NCI-H1694 (cell line): ENCODE data around the gene ADCY10.
"Not testable (repeated sequence)": the region's sequence is repeated elsewhere in the genome, so short reads cannot be mapped to it uniquely, and the experiment has no call there.

Experiments used
- DNase-seq: peaks from one replicate; lab custom pipeline; 2025; lab: John Stamatoyannopoulos, UW

The ADCY10 gene

GRCh38 chr1:167881069-167881468, 32.9 kb downstream of the ADCY10 start:
- DNase-seq: no peak

DNA sequence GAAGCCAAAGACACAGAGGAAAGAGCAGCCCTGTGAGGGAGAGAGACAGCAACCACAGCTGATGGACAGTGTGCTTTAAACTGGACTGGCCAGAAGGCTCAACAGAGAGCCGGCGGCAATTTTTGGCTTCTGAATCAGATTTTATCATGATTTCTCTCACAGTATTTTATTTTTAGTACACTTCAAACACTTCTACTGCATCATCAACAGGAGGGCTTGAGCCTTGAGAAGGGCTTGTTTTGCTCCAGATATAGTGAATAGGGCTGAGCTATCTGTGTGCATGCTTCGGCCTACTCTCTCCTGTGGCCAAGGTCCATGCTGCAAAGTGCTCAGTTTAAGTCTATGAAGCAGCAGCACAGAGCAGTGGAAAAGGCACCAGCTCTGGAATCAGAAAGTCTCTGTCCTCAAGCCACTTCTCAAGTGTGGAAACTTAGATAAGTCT, 33.3 kb downstream of the ADCY10 start:
- no peak for DNase-seq

- DNase-seq: no peak
These were observed 34.4 kb downstream of the ADCY10 start for GRCh38 chr1:167879508-167879907.

DNA sequence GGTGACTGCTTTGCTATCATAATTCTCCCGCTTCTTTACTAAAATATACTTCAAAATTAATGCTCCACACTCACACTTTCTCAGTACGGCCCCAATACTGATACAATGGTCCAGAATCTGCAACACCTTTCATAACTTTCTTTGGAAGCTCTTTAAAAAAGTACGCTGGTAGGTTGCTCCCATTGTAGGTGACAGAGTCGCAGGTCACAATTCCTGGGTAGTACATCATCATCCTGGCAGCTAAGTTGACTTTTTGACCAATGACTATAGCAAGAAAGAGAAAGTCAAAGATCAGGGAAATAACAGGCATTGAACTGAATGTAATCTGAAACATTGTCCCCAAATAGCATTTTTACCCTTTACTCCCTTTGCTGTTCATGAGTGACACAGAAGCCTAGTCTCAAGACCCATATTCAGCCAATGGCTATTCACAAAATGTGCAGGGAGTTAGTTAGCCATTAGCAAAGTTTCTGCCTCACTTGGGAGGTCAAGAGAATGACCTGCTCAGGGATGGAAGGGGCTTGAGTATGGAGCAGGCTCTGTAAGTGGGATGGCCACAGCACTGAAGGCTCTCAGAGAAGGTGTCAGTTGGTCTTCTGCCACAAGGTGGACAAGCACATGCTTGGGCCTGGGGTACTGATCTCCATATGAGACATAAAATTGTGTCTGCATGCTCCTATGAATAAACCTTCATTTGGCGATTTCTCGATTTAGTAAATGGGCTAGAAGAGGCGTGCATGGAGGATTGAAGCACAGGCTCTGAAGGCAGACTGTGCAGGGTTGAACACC, 35.4 kb downstream of the ADCY10 start:
- DNase-seq: no peak

DNA sequence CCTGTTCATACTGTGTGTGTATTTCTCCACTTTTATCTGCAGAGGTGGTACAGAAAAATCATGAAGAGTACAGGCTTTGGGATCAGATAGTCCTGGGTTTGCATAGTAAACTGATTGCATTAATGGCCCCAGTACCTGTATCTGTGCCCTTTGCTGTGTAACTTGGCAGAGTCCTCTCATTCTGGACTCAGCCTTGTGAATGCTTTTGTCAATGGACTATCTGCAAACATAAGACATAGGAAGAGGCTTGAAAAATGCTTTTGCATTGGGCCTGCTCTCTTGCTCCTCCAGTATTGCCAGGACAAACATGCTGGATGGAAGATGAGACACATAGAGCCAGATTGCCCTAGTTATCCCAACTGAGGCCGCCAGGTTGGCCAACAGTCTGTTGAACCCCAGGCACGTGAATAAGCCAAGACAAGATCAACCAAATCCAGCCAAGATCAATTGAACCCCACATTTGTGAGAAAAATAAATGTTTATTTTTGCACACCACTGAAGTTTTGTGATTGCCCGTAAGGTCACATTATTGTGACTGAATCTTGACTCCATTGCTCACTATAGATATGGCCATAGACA, 37.2 kb downstream of the ADCY10 start:
- DNase-seq: no peak

DNA sequence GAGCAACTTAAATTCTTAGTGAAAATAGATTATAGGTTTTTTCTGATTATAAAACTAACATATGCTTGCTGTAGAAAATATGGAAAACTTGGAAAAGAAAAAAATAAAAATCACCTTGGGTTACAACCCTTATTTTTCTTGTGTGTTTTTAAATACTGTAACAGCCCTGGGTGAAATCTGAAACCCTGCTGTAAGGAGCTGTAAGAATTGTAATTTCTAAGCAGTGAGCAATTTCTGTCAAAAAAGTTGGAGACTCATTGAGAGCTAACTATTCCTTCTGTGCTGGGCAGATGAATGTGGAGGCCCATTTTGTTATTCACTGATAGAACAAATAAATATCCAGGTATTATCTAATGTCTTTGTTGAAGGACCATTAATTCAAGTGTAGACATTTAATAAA, 42.6 kb downstream of the ADCY10 start:
- DNase-seq: no peak

GRCh38 chr1:167869157-167870001, 44.6 kb downstream of the ADCY10 start:
- not testable (repeated sequence) for DNase-seq

GRCh38 chr1:167866739-167867414, 47.1 kb downstream of the ADCY10 start:
- DNase-seq: not testable (repeated sequence)

GRCh38 chr1:167866326-167866725, 47.6 kb downstream of the ADCY10 start:
- not testable (repeated sequence) for DNase-seq

GRCh38 chr1:167865804-167866308, 48.1 kb downstream of the ADCY10 start:
- not testable (repeated sequence) for DNase-seq

DNA sequence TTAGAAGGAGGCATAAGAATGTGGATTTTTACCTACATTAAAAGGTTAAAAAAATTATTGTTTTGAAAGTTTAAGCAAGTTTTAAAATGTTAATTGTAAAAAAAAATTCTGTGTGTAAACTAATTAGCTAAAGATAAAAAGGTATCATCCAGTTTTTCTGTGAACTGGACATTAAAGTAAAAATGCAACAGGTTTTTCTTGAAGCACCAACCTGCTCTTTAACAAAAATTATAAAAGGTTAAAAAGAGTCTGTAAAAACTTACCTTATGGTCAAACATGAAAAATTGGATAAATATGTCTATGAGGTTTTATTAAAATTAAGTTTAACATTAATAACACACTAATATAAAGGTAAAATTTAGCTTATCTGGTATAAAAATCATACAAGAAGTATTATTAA, 48.7 kb downstream of the ADCY10 start:
- not testable (repeated sequence) for DNase-seq

GRCh38 chr1:167864392-167865032, 49.4 kb downstream of the ADCY10 start:
- DNase-seq: no peak

- DNase-seq: no peak
These were observed 50.0 kb downstream of the ADCY10 start for GRCh38 chr1:167863921-167864279.

DNA sequence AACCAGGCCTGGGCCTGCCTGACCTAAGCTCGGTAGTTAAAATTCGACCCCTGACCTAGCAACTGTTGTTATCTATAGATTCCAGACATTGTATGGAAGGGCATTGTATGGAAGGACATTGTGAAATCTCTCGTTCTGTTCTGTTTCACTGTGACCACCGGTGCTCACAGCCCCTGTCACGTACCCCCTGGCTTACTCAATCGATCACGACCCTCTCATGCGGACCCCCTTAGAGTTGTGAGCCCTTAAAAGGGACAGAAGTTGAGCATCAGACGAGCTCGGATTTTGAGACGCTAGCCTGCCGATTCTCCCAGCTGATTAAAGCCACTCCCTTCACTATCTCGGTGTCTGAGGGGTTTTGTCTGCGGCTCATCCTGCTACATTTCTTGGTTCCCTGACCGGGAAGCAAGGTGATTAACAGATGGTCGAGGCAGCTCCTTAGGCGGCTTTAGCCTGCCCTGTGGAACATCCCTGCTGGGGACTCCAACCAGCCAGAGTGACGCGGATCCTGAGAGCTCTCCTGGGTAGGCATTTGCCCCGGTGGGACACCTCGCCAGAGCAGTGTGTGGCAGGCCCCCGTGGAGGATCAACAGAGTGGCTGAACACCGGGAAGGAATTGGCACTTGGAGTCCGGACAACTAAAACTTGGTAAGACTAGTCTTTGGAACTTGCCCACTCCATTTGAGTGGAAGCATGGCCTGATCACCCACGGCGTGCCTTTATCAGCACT, 50.6 kb downstream of the ADCY10 start:
- not testable (repeated sequence) for DNase-seq

GRCh38 chr1:167862432-167863076, 51.4 kb downstream of the ADCY10 start:
- DNase-seq: no peak

DNA sequence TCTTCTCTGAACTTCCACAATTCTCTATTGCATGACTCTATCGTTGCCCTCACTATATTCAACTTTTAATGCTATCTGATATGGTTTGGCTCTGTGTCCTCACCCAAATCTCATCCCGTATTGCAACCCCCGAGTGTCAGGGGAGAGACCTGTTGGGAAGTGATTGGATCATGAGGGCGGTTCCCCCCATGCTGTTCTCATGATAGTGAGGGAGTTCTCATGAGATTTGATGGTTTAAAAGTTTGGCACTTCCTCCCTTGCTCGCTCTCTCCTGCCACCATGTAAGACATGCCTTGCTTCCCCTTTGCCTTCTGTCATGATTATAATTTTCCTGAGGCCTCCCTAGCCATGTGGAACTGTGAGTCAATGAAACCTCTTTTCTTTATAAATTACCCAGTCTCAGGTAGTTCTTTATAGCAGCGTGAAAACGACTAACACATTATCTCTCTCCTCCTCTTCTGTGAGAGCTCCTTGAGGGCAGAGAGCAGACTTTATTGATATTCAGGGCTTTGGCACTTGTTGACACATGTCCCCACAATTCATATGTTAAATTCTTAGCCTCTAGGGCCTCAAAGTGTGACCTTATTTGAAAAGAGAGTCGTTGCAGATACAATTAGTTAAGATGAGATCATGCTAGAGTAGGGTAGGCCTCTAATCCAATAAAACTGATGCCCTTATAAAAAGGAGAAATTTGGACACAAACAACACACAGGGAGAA, 52.1 kb downstream of the ADCY10 start:
- DNase-seq: no peak

- DNase-seq: no peak
These were observed 53.6 kb downstream of the ADCY10 start for GRCh38 chr1:167860231-167860923.

GRCh38 chr1:167856711-167857418, 57.1 kb downstream of the ADCY10 start:
- DNase-seq: no peak
